SH-SY5Y (cell line): ENCODE data around the gene LBHD2.

Experiments used
- GATA2 ChIP-seq: IDR thresholded peaks from 2 replicates; pipeline ENCODE4 v1.6.1; 2011; ENCODE audit warnings: mild to moderate bottlenecking, low read depth, low read length
- GATA3 ChIP-seq: IDR thresholded peaks from 2 replicates; pipeline ENCODE4 v1.6.1; 2011; ENCODE audit warnings: low read depth, mild to moderate bottlenecking, low read length, moderate library complexity

The LBHD2 gene

GRCh38 chr14:103093856-103094405 is 9.9 kb downstream of the LBHD2 start:
- no peak for TF ChIP-seq GATA3
- no peak for TF ChIP-seq GATA2

- TF ChIP-seq GATA2 (no peak), GATA3 (no peak)
Observed at GRCh38 chr14:103094406-103095209, 10.6 kb downstream of the LBHD2 start, which contains the start of gene EXOC3L4. Gene EXOC3L4 (plus strand): TSS chr14:103094725. CDS start chr14:103100220, 5,495 bp downstream.

GRCh38 chr14:103095210-103095778 is 11.3 kb downstream of the LBHD2 start:
- TF ChIP-seq GATA2 (no peak), GATA3 (no peak)

- no peak for TF ChIP-seq GATA3
- no peak for TF ChIP-seq GATA2
Observed at GRCh38 chr14:103096387-103096786, 12.4 kb downstream of the LBHD2 start.

GRCh38 chr14:103097244-103097993 is 13.4 kb downstream of the LBHD2 start:
- no peak for TF ChIP-seq GATA2

GRCh38 chr14:103097994-103098957 is 14.3 kb downstream of the LBHD2 start:
- TF ChIP-seq GATA3: no peak
- TF ChIP-seq GATA2: no peak

- TF ChIP-seq GATA3 (no peak), GATA2 (no peak)
Observed at GRCh38 chr14:103099081-103099732, 15.2 kb downstream of the LBHD2 start.

- no peak for TF ChIP-seq GATA3
- no peak for TF ChIP-seq GATA2
Observed at GRCh38 chr14:103099733-103100280, 15.8 kb downstream of the LBHD2 start.

- no peak for TF ChIP-seq GATA2
- TF ChIP-seq GATA3: no peak
Observed at GRCh38 chr14:103100281-103101121, 16.5 kb downstream of the LBHD2 start.

GRCh38 chr14:103101257-103101962 is 17.4 kb downstream of the LBHD2 start:
- TF ChIP-seq GATA2: no peak
- TF ChIP-seq GATA3: no peak
